Activated CD4-positive, alpha-beta T cell treated with anti-CD3 and anti-CD28 coated beads for 4 hours (primary cell): ENCODE results near the gene NBAS.

Experiments
- DNase-seq, 2 donors: peaks; one replicate each; pipeline ENCODE4 v3.0.0-alpha.2; 2020

The NBAS gene

GRCh38 chr2:15191789-15192188 lies 369.3 kb downstream of the NBAS start:
- no peak for DNase-seq

DNA sequence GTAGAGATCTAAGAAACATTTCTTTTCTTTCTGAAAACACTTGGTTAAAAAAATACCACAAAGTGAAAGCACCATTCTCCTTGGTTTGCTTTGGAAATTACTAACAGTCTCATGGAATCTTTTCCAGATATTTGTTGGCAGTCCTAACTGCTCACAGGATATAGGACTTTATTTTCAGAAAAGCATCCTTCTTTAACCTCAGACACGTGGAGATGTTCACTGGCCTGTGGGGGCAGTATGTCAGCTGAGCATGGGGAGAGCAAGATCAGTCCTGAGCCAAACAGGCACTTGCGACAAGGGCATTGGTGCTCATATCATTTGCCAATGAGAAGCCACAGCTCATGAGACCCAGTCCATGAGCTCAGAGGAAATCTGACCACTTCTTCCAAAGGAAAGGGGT lies 371.9 kb downstream of the NBAS start:
- DNase-seq, result no peak

DNA sequence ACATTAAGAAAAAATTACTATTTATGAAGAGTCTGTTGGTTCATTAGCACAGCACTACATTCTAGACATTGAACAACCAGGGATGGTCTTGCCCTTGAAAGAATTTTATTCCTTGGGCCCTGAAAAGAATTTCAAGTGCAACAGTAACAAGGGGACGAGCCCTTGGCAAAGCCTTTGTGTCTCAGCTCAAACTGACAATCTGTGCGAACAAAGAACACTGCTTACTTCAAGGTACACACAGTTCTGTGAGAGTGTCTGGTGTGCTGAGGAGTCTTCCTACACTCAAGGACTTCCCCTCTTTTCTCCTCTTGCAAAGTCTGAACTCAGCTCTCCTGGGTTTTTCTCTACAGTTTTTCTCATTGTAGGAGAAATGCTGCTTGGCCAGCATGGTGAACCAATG lies 373.4 kb downstream of the NBAS start:
- no peak for DNase-seq

GRCh38 chr2:15186118-15186517 lies 375.0 kb downstream of the NBAS start:
- no peak for DNase-seq

DNA sequence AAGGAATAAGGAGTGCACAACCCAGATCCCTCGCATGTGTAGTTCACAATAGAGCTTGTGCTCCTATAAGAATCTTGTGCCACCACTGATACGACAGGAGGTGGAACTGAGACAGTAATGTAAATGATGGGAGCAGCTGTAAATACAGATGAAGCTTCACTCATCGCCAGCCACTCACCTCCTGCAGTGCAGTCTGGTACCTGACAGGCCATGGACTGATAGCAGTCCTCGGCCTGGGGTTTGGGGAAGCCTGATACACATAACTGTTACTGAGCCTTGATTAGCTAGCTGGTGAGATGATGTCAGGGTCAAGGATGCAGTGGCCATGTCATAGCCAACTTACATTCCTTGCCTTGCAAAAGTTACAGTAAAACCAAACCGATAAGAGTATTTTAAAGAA lies 376.6 kb downstream of the NBAS start:
- no peak for DNase-seq

DNA sequence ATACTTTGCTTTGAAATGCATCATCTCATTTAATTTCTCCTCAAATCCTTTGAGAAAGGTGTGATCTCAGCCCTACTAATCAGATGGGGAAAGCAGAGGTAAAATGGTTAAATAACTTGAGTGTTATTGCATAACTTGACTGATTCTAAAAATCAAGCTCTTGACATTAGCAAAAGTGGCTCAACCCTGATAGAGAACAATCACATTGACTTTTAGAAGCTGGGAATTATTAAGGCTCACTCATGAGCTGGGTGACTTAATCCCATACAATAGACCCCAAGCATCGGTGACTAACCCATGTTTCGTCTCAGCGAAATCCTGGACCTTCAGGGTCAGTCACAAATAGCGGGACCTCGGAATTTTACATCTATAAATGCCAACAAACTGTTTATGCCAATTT lies 378.9 kb downstream of the NBAS start:
- DNase-seq, result no peak

GRCh38 chr2:15181092-15181745 lies 379.9 kb downstream of the NBAS start:
- DNase-seq, result no peak

DNA sequence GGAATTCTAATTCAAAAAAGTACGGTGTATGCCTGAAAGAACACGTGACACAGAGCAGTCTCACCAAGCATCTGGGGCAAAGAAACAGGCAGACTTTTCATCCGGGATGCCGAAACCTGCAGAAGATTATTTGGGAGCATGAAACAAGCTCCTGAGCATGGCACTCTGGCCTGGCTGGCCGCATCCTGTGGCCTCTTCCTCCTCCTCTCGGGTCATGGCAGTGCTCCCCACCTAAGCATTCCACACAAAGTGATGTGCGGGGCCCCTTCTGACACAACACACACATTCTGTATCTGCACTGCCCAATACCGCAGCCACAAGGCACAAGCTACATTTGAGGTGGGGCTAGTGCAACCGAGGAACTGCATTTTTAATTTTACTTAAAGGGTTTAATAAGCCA lies 380.8 kb downstream of the NBAS start:
- no peak for DNase-seq

- no peak for DNase-seq
These were observed 382.2 kb downstream of the NBAS start for GRCh38 chr2:15178946-15179345.

- DNase-seq, result peak; percentile 47 to 64
These were observed 384.0 kb downstream of the NBAS start for GRCh38 chr2:15177103-15177502.

- DNase-seq, result no peak
These were observed 384.5 kb downstream of the NBAS start for GRCh38 chr2:15176604-15177003.

- DNase-seq, result no peak
These were observed 386.6 kb downstream of the NBAS start for GRCh38 chr2:15174567-15174966.

DNA sequence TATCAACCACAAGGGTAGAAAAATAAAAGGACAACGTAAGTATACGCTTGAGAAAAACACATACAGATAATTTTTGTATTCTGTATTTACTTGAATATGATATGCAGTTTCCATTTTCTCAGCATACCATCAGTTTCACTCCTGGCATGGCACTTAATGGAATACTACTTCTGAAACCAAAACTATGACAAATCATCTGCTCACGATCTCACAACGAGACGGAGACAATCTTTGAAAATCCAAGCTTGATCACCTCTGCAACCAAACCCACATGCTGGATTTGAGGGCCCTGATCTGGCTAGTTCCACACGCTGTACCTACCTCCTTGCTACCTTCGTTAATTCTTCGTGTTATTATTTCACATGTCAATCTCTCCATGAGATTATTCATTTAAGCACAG lies 387.6 kb downstream of the NBAS start:
- no peak for DNase-seq

DNA sequence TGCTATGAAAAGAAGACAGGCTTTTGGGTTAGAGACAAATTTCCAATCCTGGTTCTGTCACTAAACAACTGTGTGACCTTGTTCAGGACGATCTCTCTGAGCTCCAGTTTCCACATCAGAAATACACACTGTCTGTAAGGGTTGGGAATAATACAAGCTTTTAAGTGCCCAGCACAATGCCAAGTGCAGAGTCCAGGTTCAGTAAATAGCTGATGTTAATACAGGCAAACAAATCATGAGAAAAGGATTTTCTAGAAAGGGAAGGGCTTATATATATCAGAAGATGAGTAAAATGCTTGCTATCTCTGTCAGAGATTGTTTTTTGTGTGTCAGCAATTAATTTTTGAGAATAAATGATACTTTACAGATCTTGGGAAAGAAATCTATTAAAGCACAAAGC lies 388.3 kb downstream of the NBAS start:
- DNase-seq, result no peak

DNA sequence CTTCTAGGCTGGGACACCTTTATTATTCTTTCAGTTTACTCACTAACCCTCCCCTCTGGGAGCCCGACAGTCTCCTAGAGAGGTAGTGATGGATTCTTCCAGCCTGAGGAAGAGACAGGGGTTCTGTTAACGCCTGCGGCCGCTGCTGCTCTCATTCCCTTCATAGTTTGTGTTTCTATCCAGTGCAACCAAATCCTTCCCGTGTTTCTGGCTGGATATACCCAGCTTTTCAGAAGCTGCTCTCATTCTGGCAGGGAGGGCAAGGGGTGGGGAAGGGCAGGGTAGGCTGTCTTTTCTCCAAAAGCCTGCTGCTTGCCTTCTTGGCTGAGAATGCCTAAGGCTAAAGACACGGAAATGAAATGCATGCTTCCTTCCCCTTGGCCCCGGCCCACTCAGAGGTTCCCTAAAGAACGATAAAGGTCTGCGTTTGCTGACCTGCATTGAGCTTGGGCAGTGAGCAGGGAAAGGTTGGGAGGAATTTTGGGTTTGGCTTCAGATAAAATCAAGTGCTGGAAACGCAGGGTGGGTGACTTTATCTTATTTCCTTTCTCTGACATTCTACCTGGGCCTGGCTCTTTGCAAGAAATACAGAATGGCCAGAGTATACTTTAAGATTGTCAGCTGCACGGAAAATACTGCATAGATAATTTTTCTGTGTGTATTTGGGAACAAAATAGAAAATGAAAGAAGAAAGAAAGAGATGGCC lies 390.9 kb downstream of the NBAS start:
- DNase-seq, result no peak

DNA sequence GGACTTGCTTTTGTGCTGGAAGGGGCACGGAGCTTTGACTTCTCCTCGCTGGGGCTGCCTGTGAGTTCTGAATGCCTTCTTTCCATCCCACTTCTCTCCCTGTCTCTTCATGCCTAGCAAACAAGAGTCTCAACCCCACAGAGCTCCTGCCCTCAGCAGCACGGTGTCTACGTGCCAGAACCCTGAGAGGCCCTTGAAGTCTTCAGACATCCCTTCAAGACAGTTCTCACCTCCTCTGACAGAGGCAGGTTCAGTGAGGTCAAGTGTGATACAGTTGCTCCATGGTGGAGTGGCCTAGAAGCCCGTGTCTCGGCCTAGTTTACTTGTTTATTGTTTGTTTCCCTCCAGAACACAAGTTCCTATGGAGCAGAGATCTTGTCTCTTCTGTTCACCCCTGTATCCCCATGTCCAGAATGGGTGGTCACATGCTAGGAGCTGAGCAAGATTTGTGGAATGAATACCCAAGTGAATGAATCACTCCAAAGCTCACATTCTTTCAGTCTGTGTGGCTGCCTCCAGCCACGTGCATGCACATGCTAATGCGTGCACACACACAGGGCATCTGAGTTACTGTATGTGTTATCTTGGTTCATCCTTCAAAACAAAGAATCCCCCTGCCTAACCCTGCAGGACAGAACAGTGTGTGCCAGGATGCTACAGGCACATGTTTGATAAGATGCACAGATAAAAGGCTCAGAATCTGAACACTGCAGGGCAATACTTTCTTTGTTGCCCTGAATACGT lies 391.6 kb downstream of the NBAS start:
- no peak for DNase-seq

DNA sequence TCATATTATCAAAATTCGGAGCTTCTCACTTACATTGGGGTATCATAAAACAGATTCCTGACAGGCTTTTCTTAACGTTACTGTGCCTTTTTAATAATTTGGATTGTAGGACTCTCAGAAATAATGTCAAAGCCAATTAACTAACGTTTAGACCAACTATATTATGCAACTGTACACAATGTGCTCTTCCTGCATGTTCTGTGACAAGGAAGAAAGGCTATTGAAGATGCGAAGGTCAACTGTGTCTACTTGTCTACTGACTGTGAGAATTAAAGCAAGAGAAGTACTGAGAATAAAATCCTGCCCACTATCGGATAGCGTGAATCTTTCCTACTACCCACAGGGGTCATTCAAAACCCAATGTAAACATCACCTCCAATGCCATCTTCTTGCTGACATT lies 393.0 kb downstream of the NBAS start:
- DNase-seq, result no peak

DNA sequence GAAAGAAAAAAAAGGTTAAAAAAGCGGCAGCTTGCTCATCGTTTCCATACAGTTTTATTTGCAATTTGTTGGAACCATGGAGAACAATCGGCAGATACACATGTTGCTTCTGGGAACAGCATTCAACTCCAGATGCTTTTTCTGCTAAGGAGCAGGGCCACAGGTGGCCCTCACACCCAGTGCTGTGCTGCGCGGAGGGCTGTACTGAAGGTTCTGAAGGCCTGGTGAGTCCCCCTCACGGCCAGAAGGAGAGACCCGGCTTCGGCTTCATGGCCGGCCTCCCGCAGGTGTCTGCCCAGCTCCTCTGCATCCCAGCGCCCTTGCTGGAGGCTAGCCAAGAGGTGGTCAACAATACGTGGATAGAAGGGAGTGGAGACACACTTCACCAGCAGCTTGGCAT lies 394.3 kb downstream of the NBAS start:
- no peak for DNase-seq

GRCh38 chr2:15163326-15163725 lies 397.8 kb downstream of the NBAS start:
- DNase-seq, result no peak

GRCh38 chr2:15162620-15163019 lies 398.5 kb downstream of the NBAS start:
- DNase-seq, result no peak

- DNase-seq, result no peak
These were observed 400.7 kb downstream of the NBAS start for GRCh38 chr2:15160201-15160991.

DNA sequence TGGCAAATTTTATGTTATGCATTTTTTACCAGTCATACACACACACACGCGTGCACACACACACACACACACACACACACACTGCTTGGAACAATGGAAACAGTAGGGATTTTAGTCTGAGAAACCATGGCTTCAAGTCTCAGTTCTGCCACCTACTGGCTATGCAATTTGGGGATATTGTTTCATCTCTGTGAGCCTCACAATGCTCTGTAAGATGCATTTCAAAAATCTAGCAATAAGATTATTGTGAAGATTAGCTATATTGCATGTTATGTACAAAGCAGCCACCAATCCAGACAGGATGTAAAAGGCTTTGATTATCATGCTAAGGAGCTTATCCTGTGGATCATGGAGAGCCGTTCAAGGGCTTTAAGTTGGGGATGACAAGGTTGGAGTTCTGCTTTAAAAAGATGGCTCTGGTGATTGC lies 401.4 kb downstream of the NBAS start:
- DNase-seq, result peak in 1 of 2 donors; percentile 15

DNA sequence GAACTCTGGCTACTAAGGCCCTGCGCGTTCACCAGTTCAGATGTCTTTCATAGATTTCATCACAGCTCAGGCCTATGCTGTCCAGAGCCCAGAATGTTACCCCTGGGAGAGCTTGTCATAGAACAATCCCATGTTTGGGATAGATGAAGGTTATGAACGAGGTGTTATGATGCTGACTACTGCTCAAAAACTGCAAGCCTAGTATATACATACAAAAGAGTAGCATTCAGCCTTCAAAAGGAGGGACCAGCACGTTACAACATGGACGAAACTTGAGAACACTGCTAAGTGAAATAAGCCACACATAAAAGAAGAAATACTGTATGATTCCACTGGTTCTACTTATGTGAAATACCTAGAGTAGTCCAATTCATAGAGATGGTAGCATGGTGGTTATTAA lies 401.9 kb downstream of the NBAS start:
- DNase-seq, result no peak
